HG03060 (cell line): ENCODE measurements around the gene DNAAF9.

Source experiments
- ATAC-seq: cut with Tn5 transposase; IDR thresholded peaks from one replicate; pipeline ENCODE4 v1.9.1; 2021; ENCODE audit warnings: low read depth, moderate number of reproducible peaks; ENCODE audit not compliant: unreplicated experiment

The DNAAF9 gene

GRCh38 chr20:3412600-3413392 is 5.3 kb upstream of the DNAAF9 start:
- no peak for ATAC-seq

GRCh38 chr20:3410464-3410863 is 3.0 kb upstream of the DNAAF9 start:
- ATAC-seq = no peak

GRCh38 chr20:3409417-3409816 is 1.9 kb upstream of the DNAAF9 start:
- ATAC-seq = no peak

- no peak for ATAC-seq
These were observed 535 bp upstream of the DNAAF9 start for GRCh38 chr20:3407771-3408637.

- ATAC-seq = no peak
These were observed 909 bp downstream of the DNAAF9 start for GRCh38 chr20:3406481-3407039.

- no peak for ATAC-seq
These were observed 1.6 kb downstream of the DNAAF9 start for GRCh38 chr20:3405696-3406358.

GRCh38 chr20:3405139-3405538 is 2.3 kb downstream of the DNAAF9 start:
- no peak for ATAC-seq

- no peak for ATAC-seq
These were observed 3.1 kb downstream of the DNAAF9 start for GRCh38 chr20:3404402-3404801.

GRCh38 chr20:3403741-3404140 is 3.7 kb downstream of the DNAAF9 start:
- no peak for ATAC-seq

GRCh38 chr20:3402453-3402852 is 5.0 kb downstream of the DNAAF9 start:
- ATAC-seq = no peak

GRCh38 chr20:3400260-3401155 is 7.0 kb downstream of the DNAAF9 start:
- no peak for ATAC-seq

- no peak for ATAC-seq
These were observed 8.7 kb downstream of the DNAAF9 start for GRCh38 chr20:3398681-3399252.

GRCh38 chr20:3396492-3396891 is 11.0 kb downstream of the DNAAF9 start:
- no peak for ATAC-seq

GRCh38 chr20:3392756-3393155 is 14.7 kb downstream of the DNAAF9 start:
- no peak for ATAC-seq

GRCh38 chr20:3390759-3391425 is 16.6 kb downstream of the DNAAF9 start:
- no peak for ATAC-seq

- ATAC-seq = no peak
These were observed 23.5 kb downstream of the DNAAF9 start for GRCh38 chr20:3383878-3384495.

- ATAC-seq = no peak
These were observed 24.6 kb downstream of the DNAAF9 start for GRCh38 chr20:3382836-3383235.

GRCh38 chr20:3380228-3381070 is 27.0 kb downstream of the DNAAF9 start:
- no peak for ATAC-seq
